ENCODE data around the gene IL12RB2.

Gene IL12RB2, protein sequence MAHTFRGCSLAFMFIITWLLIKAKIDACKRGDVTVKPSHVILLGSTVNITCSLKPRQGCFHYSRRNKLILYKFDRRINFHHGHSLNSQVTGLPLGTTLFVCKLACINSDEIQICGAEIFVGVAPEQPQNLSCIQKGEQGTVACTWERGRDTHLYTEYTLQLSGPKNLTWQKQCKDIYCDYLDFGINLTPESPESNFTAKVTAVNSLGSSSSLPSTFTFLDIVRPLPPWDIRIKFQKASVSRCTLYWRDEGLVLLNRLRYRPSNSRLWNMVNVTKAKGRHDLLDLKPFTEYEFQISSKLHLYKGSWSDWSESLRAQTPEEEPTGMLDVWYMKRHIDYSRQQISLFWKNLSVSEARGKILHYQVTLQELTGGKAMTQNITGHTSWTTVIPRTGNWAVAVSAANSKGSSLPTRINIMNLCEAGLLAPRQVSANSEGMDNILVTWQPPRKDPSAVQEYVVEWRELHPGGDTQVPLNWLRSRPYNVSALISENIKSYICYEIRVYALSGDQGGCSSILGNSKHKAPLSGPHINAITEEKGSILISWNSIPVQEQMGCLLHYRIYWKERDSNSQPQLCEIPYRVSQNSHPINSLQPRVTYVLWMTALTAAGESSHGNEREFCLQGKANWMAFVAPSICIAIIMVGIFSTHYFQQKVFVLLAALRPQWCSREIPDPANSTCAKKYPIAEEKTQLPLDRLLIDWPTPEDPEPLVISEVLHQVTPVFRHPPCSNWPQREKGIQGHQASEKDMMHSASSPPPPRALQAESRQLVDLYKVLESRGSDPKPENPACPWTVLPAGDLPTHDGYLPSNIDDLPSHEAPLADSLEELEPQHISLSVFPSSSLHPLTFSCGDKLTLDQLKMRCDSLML

DNA sequence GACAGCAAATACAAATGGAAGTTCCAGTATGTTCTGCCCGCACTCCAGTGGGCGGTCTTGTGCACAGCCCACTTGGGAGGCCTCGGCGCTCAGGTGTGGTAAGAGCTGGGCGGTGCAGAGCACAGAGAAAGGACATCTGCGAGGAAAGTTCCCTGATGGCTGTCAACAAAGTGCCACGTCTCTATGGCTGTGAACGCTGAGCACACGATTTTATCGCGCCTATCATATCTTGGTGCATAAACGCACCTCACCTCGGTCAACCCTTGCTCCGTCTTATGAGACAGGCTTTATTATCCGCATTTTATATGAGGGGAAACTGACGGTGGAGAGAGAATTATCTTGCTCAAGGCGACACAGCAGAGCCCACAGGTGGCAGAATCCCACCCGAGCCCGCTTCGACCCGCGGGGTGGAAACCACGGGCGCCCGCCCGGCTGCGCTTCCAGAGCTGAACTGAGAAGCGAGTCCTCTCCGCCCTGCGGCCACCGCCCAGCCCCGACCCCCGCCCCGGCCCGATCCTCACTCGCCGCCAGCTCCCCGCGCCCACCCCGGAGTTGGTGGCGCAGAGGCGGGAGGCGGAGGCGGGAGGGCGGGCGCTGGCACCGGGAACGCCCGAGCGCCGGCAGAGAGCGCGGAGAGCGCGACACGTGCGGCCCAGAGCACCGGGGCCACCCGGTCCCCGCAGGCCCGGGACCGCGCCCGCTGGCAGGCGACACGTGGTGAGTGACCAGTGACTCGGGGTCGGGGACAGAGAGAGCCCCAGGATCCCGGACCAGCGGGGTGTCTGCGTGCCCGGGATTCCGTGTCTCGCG is at the start of gene IL12RB2:
Gene IL12RB2 (plus strand): TSS at position 623 of the 810 bp plus-strand sequence. CDS start 12,496 bp downstream, outside the sequence.
- peak; percentile 27 for DNase-seq

- no peak for DNase-seq
Measured at GRCh38 chr1:67261680-67262079, 46.0 kb upstream of the IL12RB2 start.

DNA sequence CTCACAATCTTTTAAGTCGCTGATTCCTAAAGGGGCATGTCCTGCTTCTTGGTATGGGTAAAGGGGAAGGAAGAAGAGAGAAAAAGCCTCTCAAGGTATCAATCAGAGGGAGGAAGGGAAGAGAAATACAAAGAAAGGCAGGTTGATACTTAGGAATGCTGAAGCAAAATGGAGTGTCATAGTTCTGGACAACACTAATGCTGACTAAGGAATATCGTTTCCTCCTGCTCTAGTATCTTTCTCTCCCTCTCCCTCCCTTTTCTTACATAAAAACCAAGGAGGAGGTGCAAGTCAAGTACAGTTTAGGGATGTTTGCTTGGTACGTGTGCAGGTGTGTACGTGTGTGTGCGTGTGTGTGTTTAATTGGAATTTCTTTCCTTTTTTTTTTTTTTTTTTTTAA is 44.9 kb upstream of the IL12RB2 start:
- no peak for DNase-seq

- DNase-seq = no peak
Measured at GRCh38 chr1:67264152-67264551, 43.5 kb upstream of the IL12RB2 start.

DNA sequence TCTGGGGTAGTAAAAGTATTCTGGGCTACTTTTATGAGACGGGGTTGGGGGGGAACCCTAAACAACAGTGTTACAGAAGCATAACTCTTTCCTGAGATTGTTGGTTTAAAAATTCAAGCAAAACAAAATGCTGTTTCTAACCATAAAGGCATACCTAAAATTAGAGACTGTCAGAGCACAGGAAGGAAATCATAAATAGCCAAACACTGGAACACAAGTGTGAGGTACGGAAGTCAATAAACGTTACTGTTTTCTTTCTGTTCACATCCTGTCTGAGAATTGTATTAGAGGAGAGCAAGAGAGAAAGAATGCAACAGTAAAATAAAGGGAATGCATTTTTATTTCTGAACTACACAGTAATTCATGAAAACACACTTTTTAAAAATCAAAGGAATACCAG is 42.8 kb upstream of the IL12RB2 start:
- DNase-seq = no peak

DNA sequence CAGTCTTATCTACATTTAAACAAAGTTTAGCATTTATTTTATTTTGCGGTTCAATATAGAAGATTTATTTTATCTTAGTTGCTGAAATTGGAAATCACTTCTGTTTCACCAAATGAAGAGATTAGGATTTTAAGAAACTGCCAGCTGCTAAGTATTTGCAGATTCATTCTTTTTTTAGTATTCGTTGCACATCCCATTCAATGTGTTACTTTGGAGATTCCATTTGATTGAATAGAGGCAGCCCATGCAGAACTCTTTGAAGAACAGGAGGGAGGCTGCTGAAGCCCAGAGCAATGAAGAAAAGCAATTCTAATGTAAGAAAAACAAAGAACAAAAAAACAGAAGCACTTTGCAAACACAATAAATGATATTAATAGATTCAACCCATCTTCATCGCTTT is 38.6 kb upstream of the IL12RB2 start:
- no peak for DNase-seq

GRCh38 chr1:67270541-67270940 is 37.1 kb upstream of the IL12RB2 start:
- no peak for DNase-seq

- no peak for DNase-seq
Measured at GRCh38 chr1:67273591-67273990, 34.1 kb upstream of the IL12RB2 start.

DNA sequence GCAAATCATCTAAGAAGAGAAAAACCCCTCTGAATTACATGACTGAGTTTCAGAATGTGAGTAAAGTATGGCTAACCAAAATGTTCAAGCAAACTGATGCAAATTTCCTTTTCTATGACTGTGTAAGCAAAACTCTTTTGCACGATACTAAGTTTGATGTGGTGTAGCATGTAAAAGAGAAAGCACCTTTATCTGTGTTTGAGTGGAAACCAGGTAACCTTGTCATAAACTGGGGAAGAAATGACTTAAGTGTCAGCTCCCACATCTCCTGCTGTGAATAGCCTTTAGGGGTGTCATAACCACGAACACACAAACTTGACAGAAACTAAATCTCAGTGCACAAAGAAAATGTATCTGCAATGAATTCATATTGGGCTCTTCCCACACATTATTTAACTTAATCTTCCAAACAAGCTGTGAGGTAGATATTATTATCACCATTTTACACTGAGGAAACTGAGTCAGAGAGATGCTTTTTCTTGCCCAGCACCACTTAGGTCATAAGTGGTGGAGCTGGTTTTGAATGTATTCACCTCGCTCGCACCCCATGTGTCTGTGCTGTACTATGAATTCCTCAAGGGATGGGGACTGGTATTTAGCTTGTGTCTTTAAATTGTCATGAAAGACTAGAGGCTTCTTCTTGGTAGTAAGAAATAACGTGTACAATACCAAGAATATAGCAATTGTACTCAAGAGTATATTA is 32.9 kb upstream of the IL12RB2 start:
- no peak for DNase-seq

- DNase-seq = no peak
Measured at GRCh38 chr1:67280696-67281095, 27.0 kb upstream of the IL12RB2 start.

GRCh38 chr1:67281244-67281643 is 26.4 kb upstream of the IL12RB2 start:
- no peak for DNase-seq

DNA sequence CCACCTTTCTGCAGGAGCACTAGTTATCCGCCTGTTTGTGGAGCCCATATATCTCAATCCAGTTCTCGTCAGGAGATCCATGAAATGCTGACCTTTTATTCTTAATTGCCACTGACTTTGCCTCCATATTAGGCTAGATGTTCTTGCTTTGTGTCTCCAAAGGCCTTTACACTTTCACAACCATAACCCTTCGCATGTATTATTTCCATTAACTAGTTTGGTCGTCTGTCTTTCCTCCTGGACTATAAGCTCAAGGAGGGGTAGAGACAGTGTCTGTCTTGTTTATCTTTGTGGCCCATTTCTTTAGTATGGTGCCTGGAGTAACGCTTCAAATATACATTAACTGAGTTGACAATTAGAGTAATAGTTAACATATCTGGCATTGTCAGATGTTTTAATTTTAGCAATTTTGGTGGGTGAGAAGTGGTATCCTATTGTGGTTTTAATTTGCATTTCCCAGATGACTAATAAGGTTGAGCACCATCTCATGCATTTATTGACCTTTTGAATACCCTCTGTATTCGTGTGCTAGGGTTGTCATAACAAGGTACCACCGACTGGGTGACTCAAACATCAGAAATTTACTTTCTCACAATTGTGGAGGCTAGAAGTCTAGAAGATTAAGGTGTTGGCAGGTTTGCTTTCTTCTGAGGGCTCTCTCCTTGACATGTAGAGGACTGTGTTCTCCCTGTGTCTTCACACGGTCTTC is 21.7 kb upstream of the IL12RB2 start:
- DNase-seq = no peak

- no peak for DNase-seq
Measured at GRCh38 chr1:67290236-67290635, 17.4 kb upstream of the IL12RB2 start.

- DNase-seq = no peak
Measured at GRCh38 chr1:67294836-67295617, 12.6 kb upstream of the IL12RB2 start.

- DNase-seq = no peak
Measured at GRCh38 chr1:67298762-67299161, 8.9 kb upstream of the IL12RB2 start.

- DNase-seq = no peak
Measured at GRCh38 chr1:67299296-67299695, 8.4 kb upstream of the IL12RB2 start.

- no peak for DNase-seq
Measured at GRCh38 chr1:67300561-67300960, 7.1 kb upstream of the IL12RB2 start.

GRCh38 chr1:67304023-67304422 is 3.6 kb upstream of the IL12RB2 start:
- no peak for DNase-seq

DNA sequence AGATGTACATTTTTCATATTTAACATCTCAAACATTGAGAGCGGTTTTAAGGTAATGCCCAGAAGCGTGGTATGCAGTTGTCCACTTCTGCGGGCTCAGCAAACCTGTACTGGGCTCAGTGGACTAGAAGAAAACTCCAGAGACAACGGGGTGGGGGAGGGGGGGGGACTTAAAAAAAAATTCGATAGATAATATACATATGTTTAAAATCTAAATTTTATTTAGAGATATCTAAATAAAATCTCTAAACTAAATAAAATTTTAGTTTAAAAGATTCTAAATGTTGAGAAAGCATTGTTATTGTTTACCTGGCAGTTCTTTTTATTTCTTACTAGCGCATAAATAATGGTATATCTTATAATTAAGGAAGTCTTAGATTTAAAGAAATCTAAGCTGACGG is 1.1 kb upstream of the IL12RB2 start:
- no peak for DNase-seq

- DNase-seq = no peak
Measured at GRCh38 chr1:67308136-67308535, 463 bp downstream of the IL12RB2 start.

- DNase-seq = no peak
Measured at GRCh38 chr1:67312615-67313014, 4.9 kb downstream of the IL12RB2 start.
